GM12878 (cell line): ENCODE results near the gene NR1I2. TPM values are rescaled to one million over a fixed set of nuclear protein-coding genes. Genes with fewer than 3 reads are reported as not detected.

Experiments used
- BRCA1 ChIP-seq: IDR thresholded peaks from 2 replicates; pipeline ENCODE4 v1.6.1; 2011; ENCODE audit warnings: low read depth, low read length, improper control_type of control experiment
- CEBPZ ChIP-seq: fragments of 150-350 bp; IDR thresholded peaks from 2 replicates; pipeline ENCODE4 v1.6.1; 2016; ENCODE audit warnings: low read depth, low read length
- CREB1 ChIP-seq: IDR thresholded peaks from 2 replicates; pipeline ENCODE4 v1.6.1; 2012; ENCODE audit warnings: low read depth, mild to moderate bottlenecking, inconsistent platforms
- EP300 ChIP-seq, 2 experiments: fragments of 150-350 bp in 1 of 2; IDR thresholded peaks; 2 replicates each; pipeline ENCODE4 v1.6.1; 2011 to 2012; ENCODE audit warnings: low read depth in 2 of 2, low read length in 2 of 2, borderline replicate concordance in 1 of 2, improper control_type of control experiment in 1 of 2, inconsistent platforms in 1 of 2; ENCODE audit not compliant: control insufficient read depth in 1 of 2
- NFXL1 ChIP-seq: fragments of 450-650 bp; IDR thresholded peaks from 2 replicates; pipeline ENCODE4 v1.6.1; 2017; ENCODE audit warnings: antibody characterized with exemption, mild to moderate bottlenecking, borderline replicate concordance
- NRF1 ChIP-seq: conservative IDR thresholded peaks from 2 replicates; pipeline ENCODE4 v1.6.1; 2011; ENCODE audit warnings: mild to moderate bottlenecking, low read depth, low read length, improper control_type of control experiment
- PBX3 ChIP-seq: IDR thresholded peaks from 2 replicates; pipeline ENCODE4 v1.6.1; 2011; ENCODE audit warnings: mild to moderate bottlenecking, low read depth, low read length, moderate library complexity; ENCODE audit not compliant: insufficient replicate concordance
- POU2F2 ChIP-seq: IDR thresholded peaks from 3 replicates; pipeline ENCODE4 v1.6.1; 2011; ENCODE audit warnings: low read depth, mild to moderate bottlenecking, low read length, borderline replicate concordance
- PRDM15 ChIP-seq: fragments of 450-650 bp; formaldehyde crosslinking; IDR thresholded peaks from 2 replicates; pipeline ENCODE4 v1.4.0; 2020; ENCODE audit warnings: mild to moderate bottlenecking, moderate library complexity
- RAD51 ChIP-seq: fragments of 450-650 bp; IDR thresholded peaks from 2 replicates; pipeline ENCODE4 v1.6.1; 2016; ENCODE audit warnings: moderate library complexity, mild to moderate bottlenecking, inconsistent platforms
- RCOR1 ChIP-seq: conservative IDR thresholded peaks from 2 replicates; pipeline ENCODE4 v1.6.1; 2012; ENCODE audit warnings: low read depth, low read length, improper control_type of control experiment
- RFX5 ChIP-seq: IDR thresholded peaks from 2 replicates; pipeline ENCODE4 v1.6.1; 2011; ENCODE audit warnings: low read depth, low read length, improper control_type of control experiment
- SIX5 ChIP-seq: IDR thresholded peaks from 2 replicates; pipeline ENCODE4 v1.6.1; 2011; ENCODE audit warnings: mild to moderate bottlenecking, low read depth, low read length, moderate library complexity; ENCODE audit not compliant: severe bottlenecking
- SUZ12 ChIP-seq: fragments of 200-600 bp; sonication (generic); IDR thresholded peaks from one replicate; pipeline ENCODE4 v1.6.1; 2018; ENCODE audit warnings: antibody characterized with exemption, mild to moderate bottlenecking; ENCODE audit not compliant: unreplicated experiment
- TCF3 ChIP-seq: IDR thresholded peaks from 2 replicates; pipeline ENCODE4 v1.6.1; 2012; ENCODE audit warnings: low read depth, mild to moderate bottlenecking, low read length, borderline replicate concordance; ENCODE audit not compliant: insufficient read depth
- YY1 ChIP-seq: IDR thresholded peaks from 2 replicates; pipeline ENCODE4 v1.6.1; 2011; ENCODE audit warnings: low read depth, mild to moderate bottlenecking, low read length
- ZNF592 ChIP-seq: fragments of 450-650 bp; IDR thresholded peaks from 2 replicates; pipeline ENCODE4 v1.6.1; 2017; ENCODE audit warnings: mild to moderate bottlenecking, moderate library complexity
- ZSCAN29 ChIP-seq: fragments of 450-650 bp; IDR thresholded peaks from 2 replicates; pipeline ENCODE4 v1.6.1; 2017; ENCODE audit warnings: mild to moderate bottlenecking, moderate library complexity
- polyA plus RNA-seq, 11 experiments: library from polyadenylated mRNA; depleted of rRNA in 4 of 11; unstranded in 6 of 11; stranded (reverse) in 5 of 11; fragments of >200 nt; fragmentation: Nextera tagmentation in 4 of 11; fragmentation: Illumina TruSeq in 1 of 11; extraction: Ambion mirVana in 4 of 11; extraction: Trizol in 1 of 11; gene quantifications; 1 replicate in 1 of 11; 2 replicates in 10 of 11; pipeline versions ENCODE4 v1.2.1 to v1.2.3, GENCODE V29; 2011 to 2016; ENCODE audit warnings: inconsistent platforms in 2 of 11, missing spikeins in 2 of 11, low read depth in 1 of 11
- total RNA-seq, 4 experiments: library from RNA; depleted of rRNA in 3 of 4; stranded (reverse); fragments of >200 nt in 3 of 4; fragmentation: Illumina TruSeq in 1 of 4; extraction: Trizol in 1 of 4; gene quantifications; 2 replicates each; pipeline versions ENCODE4 v1.2.1 to v1.2.3, GENCODE V29; 2013 to 2021

Gene NR1I2
- total and polyA plus RNA-seq, 10 of the 15 experiments (the other 5 are each of a cell fraction or from before 2014, with no cell fraction given): 0.03 to 1.0 (median 0.39) TPM

- no peak for TF ChIP-seq ZNF592
- no peak for TF ChIP-seq SUZ12
- TF ChIP-seq NFXL1: no peak
- TF ChIP-seq PBX3: no peak
- TF ChIP-seq EP300 (IDR thresholded peaks at IDR 0.05; ENCODE audit: borderline replicate concordance in 1 of 2, control insufficient read depth in 1 of 2, low read depth in 2 of 2, low read length in 2 of 2): 0 out of 4 replicates have a peak, but pooled peaks of 1 of the 2 experiments have one; percentile 19
- TF ChIP-seq YY1: no peak
- TF ChIP-seq BRCA1: no peak
- TF ChIP-seq CREB1: peak; percentile 25; the same call in 1 of the 2 replicates
- TF ChIP-seq SIX5: no peak
- TF ChIP-seq RFX5: no peak
- no peak for TF ChIP-seq POU2F2
- TF ChIP-seq TCF3: no peak
- TF ChIP-seq PRDM15 (CRISPR knock-in tag): no peak
- TF ChIP-seq CEBPZ: no peak
- TF ChIP-seq RAD51: no peak
- no peak for TF ChIP-seq NRF1
- TF ChIP-seq ZSCAN29: no peak
- TF ChIP-seq RCOR1: no peak
Observed at GRCh38 chr3:119733812-119734211, 48.1 kb upstream of the NR1I2 start (continued).
